Stomach smooth muscle (tissue), 2 donors: ENCODE results near the gene DUS1L.
A peak's percentile ranks its signal among the peaks of the same experiment; 100 is the strongest.

ENCODE experiments used
- H3K27ac ChIP-seq: one replicate; pipeline ENCODE4 v1.7.0; 2013; ENCODE audit warnings: mild to moderate bottlenecking, low read length, inconsistent platforms
- H3K27me3 ChIP-seq, 2 donors: one replicate each; pipeline ENCODE4 v1.7.0; 2013; ENCODE audit warnings: low read length in 2 of 2; ENCODE audit not compliant: insufficient read depth in 2 of 2, control insufficient read depth in 1 of 2
- H3K36me3 ChIP-seq, 2 donors: one replicate each; pipeline ENCODE4 v1.7.0; 2013; ENCODE audit warnings: low read length in 2 of 2; ENCODE audit not compliant: control insufficient read depth in 2 of 2, insufficient read depth in 2 of 2
- H3K4me1 ChIP-seq: one replicate; pipeline ENCODE4 v1.7.0; 2013; ENCODE audit warnings: low read length; ENCODE audit not compliant: control insufficient read depth, insufficient read depth
- H3K4me3 ChIP-seq, 2 donors: one replicate each; pipeline ENCODE4 v1.7.0; 2013; ENCODE audit warnings: low read length in 2 of 2
- H3K9ac ChIP-seq, 2 donors: one replicate each; pipeline ENCODE4 v1.7.0; 2013; ENCODE audit warnings: low read length in 2 of 2, mild to moderate bottlenecking in 1 of 2
- H3K9me3 ChIP-seq, 2 donors: one replicate each; pipeline ENCODE4 v1.7.0; 2013; ENCODE audit warnings: low read length in 2 of 2; ENCODE audit not compliant: control insufficient read depth in 2 of 2
- donor health status: healthy.
- donor health status: Pancreatic carcinoma.

DUS1L gene

GRCh38 chr17:82058230-82058854 lies 7.3 kb downstream of the DUS1L start:
- H3K36me3 ChIP-seq = peaks cover 24 to 43% of the 10 kb centered on the region in 2 donors
- no peaks in the 10 kb centered on the region for H3K27me3 ChIP-seq
- H3K27ac ChIP-seq = no peak overlapping the region
- H3K9me3 ChIP-seq = no peaks in the 10 kb centered on the region
- no peak overlapping the region for H3K4me3 ChIP-seq
- no peak overlapping the region for H3K9ac ChIP-seq
- H3K4me1 ChIP-seq = peaks cover 6% of the 10 kb centered on the region

- Histone ChIP-seq H3K4me3 (no peak overlapping the region), H3K9me3 (no peaks in the 10 kb centered on the region), H3K27ac (no peak overlapping the region), H3K4me1 (peaks cover 19% of the 10 kb centered on the region), H3K9ac (no peak overlapping the region), H3K36me3 (peaks cover 21 to 34% of the 10 kb centered on the region in 2 donors), H3K27me3 (no peaks in the 10 kb centered on the region)
Observed at GRCh38 chr17:82056729-82057621, 8.6 kb downstream of the DUS1L start.

- Histone ChIP-seq H3K36me3 (peaks cover 21 to 31% of the 10 kb centered on the region in 2 donors), H3K9ac (no peak overlapping the region), H3K4me1 (peaks cover 19% of the 10 kb centered on the region), H3K27ac (no peak overlapping the region), H3K9me3 (no peaks in the 10 kb centered on the region), H3K27me3 (no peaks in the 10 kb centered on the region), H3K4me3 (no peak overlapping the region)
Observed at GRCh38 chr17:82055965-82056728, 9.5 kb downstream of the DUS1L start.

DNA sequence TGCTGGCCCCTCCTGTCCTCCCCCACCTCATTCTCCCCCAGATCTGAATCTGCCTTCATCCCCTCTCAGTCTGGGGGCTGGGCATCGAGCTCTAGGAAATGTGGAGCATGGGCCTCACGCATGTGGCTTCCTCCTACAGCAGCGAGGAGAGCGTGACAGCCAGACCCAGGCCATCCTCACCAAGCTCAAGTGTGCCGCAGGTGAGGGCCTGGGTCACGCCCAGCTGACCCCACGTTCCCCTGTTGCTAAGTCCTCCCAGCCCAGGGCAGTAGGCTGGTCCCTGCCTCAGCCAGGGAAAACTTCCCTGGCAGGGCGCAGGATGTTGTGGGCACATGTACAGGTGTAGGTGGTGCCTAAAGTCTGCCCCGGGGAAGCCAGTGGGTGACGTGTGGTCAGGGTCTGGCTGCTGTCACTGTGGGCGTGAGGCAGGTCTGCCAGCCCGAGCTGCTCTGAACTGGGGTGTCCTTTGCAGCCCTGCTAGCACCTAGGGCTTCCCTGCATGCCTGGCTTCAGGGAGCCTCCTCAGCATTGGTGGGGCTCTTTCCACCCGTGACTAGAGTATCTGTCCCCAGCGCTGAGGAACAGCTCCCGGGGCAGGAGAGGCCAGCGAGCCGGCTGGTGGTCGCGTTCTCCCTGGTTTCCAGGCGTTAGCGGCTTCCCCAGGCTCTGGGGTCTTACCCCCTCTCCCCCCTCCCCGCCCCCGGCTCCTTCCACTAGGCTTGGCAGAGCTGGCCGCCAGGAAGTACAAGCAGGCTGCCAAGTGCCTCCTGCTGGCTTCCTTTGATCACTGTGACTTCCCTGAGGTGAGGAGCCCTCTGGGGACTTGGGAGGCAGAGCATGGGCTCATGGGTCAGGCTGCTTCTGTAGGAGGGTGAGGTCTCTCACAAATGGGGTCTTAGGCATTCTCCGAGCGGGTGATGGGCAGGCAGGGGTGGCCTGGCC lies 10.3 kb downstream of the DUS1L start:
- Histone ChIP-seq H3K27me3 (no peaks in the 10 kb centered on the region), H3K36me3 (peaks cover 21 to 28% of the 10 kb centered on the region in 2 donors), H3K9ac (no peak overlapping the region), H3K9me3 (no peaks in the 10 kb centered on the region), H3K27ac (no peak overlapping the region), H3K4me3 (no peak overlapping the region), H3K4me1 (peaks cover 27% of the 10 kb centered on the region)

DNA sequence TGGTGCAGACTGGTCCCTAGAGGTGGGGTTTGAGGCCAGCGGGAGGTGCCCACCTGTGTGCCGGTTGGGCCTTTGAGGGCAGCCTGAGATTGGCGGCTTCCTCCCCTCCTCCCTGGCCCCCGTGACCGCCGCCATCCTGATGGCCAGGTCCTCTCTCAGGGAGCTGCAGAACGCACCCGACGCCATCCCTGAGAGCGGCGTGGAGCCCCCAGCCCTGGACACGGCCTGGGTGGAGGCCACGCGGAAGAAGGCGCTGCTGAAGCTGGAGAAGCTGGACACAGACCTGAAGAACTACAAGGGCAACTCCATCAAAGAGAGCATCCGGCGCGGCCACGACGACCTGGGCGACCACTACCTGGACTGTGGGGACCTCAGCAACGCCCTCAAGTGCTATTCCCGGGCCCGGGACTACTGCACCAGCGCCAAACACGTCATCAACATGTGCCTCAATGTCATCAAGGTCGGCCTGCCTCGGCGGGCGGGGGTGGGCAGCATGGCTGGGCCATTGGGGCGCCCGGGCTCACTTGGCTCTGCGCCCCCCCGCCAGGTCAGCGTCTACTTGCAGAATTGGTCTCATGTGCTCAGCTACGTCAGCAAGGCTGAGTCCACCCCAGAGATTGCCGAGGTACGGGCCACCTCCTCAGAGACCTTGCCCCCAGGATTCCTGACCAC lies 11.1 kb downstream of the DUS1L start:
- H3K36me3 ChIP-seq = peaks cover 21 to 24% of the 10 kb centered on the region in 2 donors
- H3K4me1 ChIP-seq = peaks cover 33% of the 10 kb centered on the region
- H3K27ac ChIP-seq = no peak overlapping the region
- no peak overlapping the region for H3K9ac ChIP-seq
- H3K9me3 ChIP-seq = no peaks in the 10 kb centered on the region
- no peaks in the 10 kb centered on the region for H3K27me3 ChIP-seq
- H3K4me3 ChIP-seq = no peak overlapping the region

GRCh38 chr17:82053556-82054263 lies 11.9 kb downstream of the DUS1L start:
- Histone ChIP-seq H3K9ac (no peak overlapping the region), H3K4me3 (no peak overlapping the region), H3K9me3 (no peaks in the 10 kb centered on the region), H3K27me3 (no peaks in the 10 kb centered on the region), H3K27ac (no peak overlapping the region), H3K36me3 (peaks cover 21 to 27% of the 10 kb centered on the region in 2 donors), H3K4me1 (peaks cover 33% of the 10 kb centered on the region)

- Histone ChIP-seq H3K27me3 (no peaks in the 10 kb centered on the region), H3K4me1 (peaks cover 33% of the 10 kb centered on the region), H3K36me3 (peaks cover 21 to 25% of the 10 kb centered on the region in 2 donors), H3K27ac (no peak overlapping the region), H3K9me3 (no peaks in the 10 kb centered on the region), H3K9ac (peak overlapping the region in 1 of 2 donors; percentile 82), H3K4me3 (no peak overlapping the region)
Observed at GRCh38 chr17:82053130-82053529, 12.5 kb downstream of the DUS1L start.

- Histone ChIP-seq H3K4me3 (peak overlapping the region; percentile 88 to 89), H3K4me1 (peaks cover 33% of the 10 kb centered on the region), H3K27ac (no peak overlapping the region), H3K9me3 (no peaks in the 10 kb centered on the region), H3K36me3 (peaks cover 20 to 27% of the 10 kb centered on the region in 2 donors), H3K9ac (peak overlapping the region; percentile 72 to 82), H3K27me3 (no peaks in the 10 kb centered on the region)
Observed at GRCh38 chr17:82052638-82053059, 13.0 kb downstream of the DUS1L start.
